Fibroblast of the aortic adventitia (primary cell): ENCODE measurements around the gene CDC42BPA. TPM values are rescaled to one million over a fixed set of nuclear protein-coding genes. Genes with fewer than 3 reads are reported as not detected.
A peak's percentile ranks its signal among the peaks of the same experiment; 100 is the strongest.

Experiments used
- DNase-seq: peaks from one replicate; pipeline ENCODE4 v3.0.0-alpha.2; 2010; ENCODE audit warnings: low read depth
- H3K4me3 ChIP-seq: 2 replicates; pipeline ENCODE4 v1.5.1; 2011; ENCODE audit warnings: low read depth, mild to moderate bottlenecking, control low read depth, low read length, moderate library complexity
- total RNA-seq: library from RNA; depleted of rRNA; stranded (reverse); fragments of >200 nt; gene quantifications from 2 replicates; pipeline ENCODE4 v1.2.3, GENCODE V29; 2012; ENCODE audit warnings: low replicate concordance
- TF ChIP-seq, protein P1 (sequence below): IDR thresholded peaks from 2 replicates; pipeline ENCODE4 v1.5.1; 2011; ENCODE audit warnings: mild to moderate bottlenecking, low read length, control low read depth, inconsistent platforms; ENCODE audit not compliant: insufficient read depth

The CDC42BPA gene
- total RNA-seq, 1 donor = 82.5 TPM

DNA sequence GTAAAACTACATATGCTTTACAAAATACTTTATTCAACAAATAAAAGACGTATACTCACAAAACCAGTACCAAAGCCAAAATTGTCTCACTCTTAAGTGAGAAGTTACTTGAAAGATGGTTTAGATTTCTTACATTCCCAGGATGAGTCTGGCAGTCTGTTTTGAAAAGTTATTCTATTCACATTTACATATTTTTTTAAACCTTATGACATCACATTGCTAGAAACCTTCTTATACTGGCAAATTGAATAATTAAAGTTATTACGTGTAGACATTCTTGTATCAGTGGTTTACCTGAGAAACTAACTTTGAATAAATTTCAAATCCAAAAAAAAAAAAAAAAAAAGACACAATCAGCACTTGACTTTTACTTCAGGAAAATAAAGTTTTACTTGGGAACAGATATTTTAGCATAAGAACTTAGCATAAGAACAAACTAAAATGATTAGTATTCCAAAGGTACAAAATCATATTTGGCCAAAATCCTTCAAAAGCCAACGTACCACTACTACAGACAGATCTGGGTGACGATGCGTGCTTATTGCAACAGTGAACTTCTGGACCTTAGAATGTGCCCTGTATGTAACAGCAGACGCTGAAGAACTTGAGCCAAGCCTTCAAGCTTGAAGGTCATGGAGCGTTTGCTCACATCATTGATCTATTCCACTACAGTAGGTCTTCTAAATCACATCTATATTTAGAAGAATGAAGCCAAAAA, 2.5 kb downstream of the CDC42BPA start:
- TF ChIP-seq, protein P1, sequence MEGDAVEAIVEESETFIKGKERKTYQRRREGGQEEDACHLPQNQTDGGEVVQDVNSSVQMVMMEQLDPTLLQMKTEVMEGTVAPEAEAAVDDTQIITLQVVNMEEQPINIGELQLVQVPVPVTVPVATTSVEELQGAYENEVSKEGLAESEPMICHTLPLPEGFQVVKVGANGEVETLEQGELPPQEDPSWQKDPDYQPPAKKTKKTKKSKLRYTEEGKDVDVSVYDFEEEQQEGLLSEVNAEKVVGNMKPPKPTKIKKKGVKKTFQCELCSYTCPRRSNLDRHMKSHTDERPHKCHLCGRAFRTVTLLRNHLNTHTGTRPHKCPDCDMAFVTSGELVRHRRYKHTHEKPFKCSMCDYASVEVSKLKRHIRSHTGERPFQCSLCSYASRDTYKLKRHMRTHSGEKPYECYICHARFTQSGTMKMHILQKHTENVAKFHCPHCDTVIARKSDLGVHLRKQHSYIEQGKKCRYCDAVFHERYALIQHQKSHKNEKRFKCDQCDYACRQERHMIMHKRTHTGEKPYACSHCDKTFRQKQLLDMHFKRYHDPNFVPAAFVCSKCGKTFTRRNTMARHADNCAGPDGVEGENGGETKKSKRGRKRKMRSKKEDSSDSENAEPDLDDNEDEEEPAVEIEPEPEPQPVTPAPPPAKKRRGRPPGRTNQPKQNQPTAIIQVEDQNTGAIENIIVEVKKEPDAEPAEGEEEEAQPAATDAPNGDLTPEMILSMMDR = no peak
- H3K4me3 ChIP-seq = peak overlapping the region; percentile 86
- DNase-seq = peak; percentile 76

DNA sequence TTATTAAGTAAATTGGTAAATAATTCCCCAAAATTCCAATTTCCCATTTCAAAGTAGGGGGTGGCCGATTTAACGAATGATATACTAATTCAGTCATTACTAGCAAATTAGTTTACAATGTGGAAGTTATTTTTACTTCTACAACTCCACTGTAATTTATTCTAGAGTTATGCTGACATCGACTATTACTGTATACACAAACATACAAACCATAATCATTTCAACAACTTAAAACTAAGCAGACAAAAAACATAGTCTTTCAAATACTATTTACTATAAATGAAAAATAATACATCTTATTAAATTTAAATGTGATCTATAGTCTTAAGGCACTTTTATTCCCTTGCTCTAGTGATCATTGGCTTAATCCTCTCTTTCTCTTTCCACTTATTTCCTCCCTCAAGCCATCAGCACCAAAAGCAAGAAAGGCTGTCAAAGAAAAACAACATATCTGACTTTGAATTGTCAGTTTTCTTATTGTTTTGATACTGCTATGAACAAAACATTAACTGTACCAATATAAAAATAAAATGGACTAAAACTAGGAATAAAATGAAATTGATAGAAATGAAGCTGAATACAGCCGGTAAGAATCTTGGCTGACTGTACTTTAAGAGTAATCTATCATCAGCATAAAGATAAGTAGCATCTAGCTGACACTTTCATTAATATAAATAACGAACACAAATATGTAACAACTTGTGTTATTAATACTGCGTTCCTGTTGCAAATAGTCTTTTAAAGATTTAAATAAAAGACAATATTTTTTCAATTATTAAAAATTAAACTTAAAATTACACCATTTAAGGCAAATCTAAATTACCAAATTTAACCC, 4.1 kb downstream of the CDC42BPA start:
- H3K4me3 ChIP-seq = peak overlapping the region; percentile 52
- TF ChIP-seq, protein P1 = no peak
- DNase-seq = peak; percentile 9

DNA sequence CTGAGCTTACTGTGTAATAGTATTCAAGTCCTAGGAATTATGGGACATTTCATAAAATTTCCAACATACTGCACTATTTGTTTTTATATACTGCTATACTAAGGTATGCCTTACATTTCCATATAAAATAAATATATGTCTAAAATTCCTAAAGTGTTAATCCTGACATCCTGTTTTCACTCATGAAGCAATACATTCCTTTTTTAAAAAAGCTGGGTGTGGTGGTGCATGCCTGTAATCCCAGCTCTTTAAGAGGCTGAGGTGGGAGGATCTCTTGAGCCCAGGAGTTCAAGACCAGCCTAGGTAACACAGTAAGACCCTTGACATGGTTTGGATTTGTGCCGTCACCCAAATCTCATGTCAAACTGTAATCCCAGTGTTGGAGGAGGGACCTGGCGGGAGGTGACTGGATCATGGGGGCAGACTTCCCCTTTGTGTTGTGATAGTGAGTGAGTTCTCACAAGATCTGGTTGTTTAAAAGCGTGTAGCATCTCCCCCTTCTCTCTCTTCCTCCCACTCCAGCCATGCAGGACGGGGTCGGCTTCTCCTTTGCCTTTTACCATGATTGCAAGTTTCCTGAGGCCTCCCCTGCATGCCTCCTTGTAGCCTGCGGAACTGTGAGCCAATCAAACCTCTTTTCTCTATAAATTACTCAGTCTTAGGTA, 5.8 kb downstream of the CDC42BPA start:
- TF ChIP-seq, protein P1 = no peak
- H3K4me3 ChIP-seq = no peak overlapping the region
- DNase-seq = no peak

GRCh38 chr1:227311389-227312001, 6.8 kb downstream of the CDC42BPA start:
- H3K4me3 ChIP-seq = no peak overlapping the region
- DNase-seq = no peak
- TF ChIP-seq, protein P1 = no peak

GRCh38 chr1:227308367-227309336, 9.6 kb downstream of the CDC42BPA start:
- no peak overlapping the region for H3K4me3 ChIP-seq
- no peak for DNase-seq
- TF ChIP-seq, protein P1 = no peak
